HepG2 (cell line): ENCODE data around the gene MAPK14. TPM values are rescaled to one million over a fixed set of nuclear protein-coding genes. Genes with fewer than 3 reads are reported as not detected.

Experiments used
- ATAD3A ChIP-seq: sonication (generic); formaldehyde crosslinking; IDR thresholded peaks from 2 replicates; pipeline ENCODE4 v1.4.0; 2020; ENCODE audit warnings: missing genetic modification reagents
- ELK4 ChIP-seq: sonication (generic); formaldehyde crosslinking; IDR thresholded peaks from 2 replicates; pipeline ENCODE4 v1.9.0; 2021; ENCODE audit warnings: missing genetic modification reagents, borderline replicate concordance
- FOSL1 ChIP-seq: sonication (generic); formaldehyde crosslinking; IDR thresholded peaks from 2 replicates; pipeline ENCODE4 v1.9.0; 2021; ENCODE audit warnings: missing genetic modification reagents, borderline replicate concordance
- HIVEP1 ChIP-seq: sonication (generic); formaldehyde crosslinking; IDR thresholded peaks from 2 replicates; pipeline ENCODE4 v1.4.0; 2020; ENCODE audit warnings: mild to moderate bottlenecking, missing genetic modification reagents
- HNF1B ChIP-seq: sonication (generic); formaldehyde crosslinking; IDR thresholded peaks from 2 replicates; pipeline ENCODE4 v1.5.1; 2020; ENCODE audit warnings: mild to moderate bottlenecking, moderate library complexity, missing genetic modification reagents
- HNRNPK ChIP-seq: fragments of 200-400 bp; formaldehyde crosslinking; IDR thresholded peaks from 2 replicates; pipeline ENCODE4 v1.6.1; 2018; ENCODE audit warnings: low read length, low read depth, moderate library complexity, mild to moderate bottlenecking; ENCODE audit not compliant: poor library complexity, severe bottlenecking
- MBNL3 ChIP-seq: fragments of 250-450 bp; sonication (Bioruptor Pico); conservative IDR thresholded peaks from 2 replicates; pipeline ENCODE4 v1.8.0; 2022; ENCODE audit warnings: mild to moderate bottlenecking, inconsistent platforms
- RCOR2 ChIP-seq: IDR thresholded peaks from 2 replicates; pipeline ENCODE4 v1.6.1; 2016; ENCODE audit warnings: missing biosample characterization, missing genetic modification reagents
- SMAD1 ChIP-seq: sonication (generic); formaldehyde crosslinking; IDR thresholded peaks from 2 replicates; pipeline ENCODE4 v1.4.0; 2020; ENCODE audit warnings: missing genetic modification reagents, low read depth, mild to moderate bottlenecking, borderline replicate concordance
- SPEN ChIP-seq: sonication (generic); formaldehyde crosslinking; IDR thresholded peaks from 2 replicates; pipeline ENCODE4 v1.5.1; 2020; ENCODE audit warnings: low read depth, mild to moderate bottlenecking, missing genetic modification reagents
- THAP9 ChIP-seq: sonication (generic); formaldehyde crosslinking; IDR thresholded peaks from 2 replicates; pipeline ENCODE4; 2020; ENCODE audit warnings: missing genetic modification reagents, mild to moderate bottlenecking, borderline replicate concordance
- ZFP36L2 ChIP-seq: sonication (generic); formaldehyde crosslinking; IDR thresholded peaks from 2 replicates; pipeline ENCODE4 v1.4.0; 2020; ENCODE audit warnings: missing genetic modification reagents
- ZNF280B ChIP-seq: sonication (generic); formaldehyde crosslinking; IDR thresholded peaks from 2 replicates; pipeline ENCODE4 v1.5.0; 2020; ENCODE audit warnings: missing genetic modification reagents, mild to moderate bottlenecking, borderline replicate concordance
- ZNF331 ChIP-seq: sonication (generic); formaldehyde crosslinking; IDR thresholded peaks from 2 replicates; pipeline ENCODE4 v1.4.0; 2020; ENCODE audit warnings: missing genetic modification reagents
- ZNF577 ChIP-seq: sonication (generic); formaldehyde crosslinking; IDR thresholded peaks from 2 replicates; pipeline ENCODE4 v1.4.0; 2020; ENCODE audit warnings: mild to moderate bottlenecking, low read depth, missing genetic modification reagents, borderline replicate concordance
- ZNF644 ChIP-seq: IDR thresholded peaks from 2 replicates; pipeline ENCODE4 v1.6.1; 2016; ENCODE audit warnings: low read depth
- ZNF75D ChIP-seq: sonication (generic); formaldehyde crosslinking; IDR thresholded peaks from 2 replicates; pipeline ENCODE4 v1.8.1; 2023; ENCODE audit warnings: missing genetic modification reagents, mild to moderate bottlenecking, borderline replicate concordance
- ZUFSP ChIP-seq: sonication (generic); formaldehyde crosslinking; IDR thresholded peaks from 2 replicates; pipeline ENCODE4 v1.9.0; 2021; ENCODE audit warnings: missing genetic modification reagents, mild to moderate bottlenecking, borderline replicate concordance
- polyA plus RNA-seq, 8 experiments: library from polyadenylated mRNA; depleted of rRNA in 3 of 8; stranded (reverse) in 7 of 8; unstranded in 1 of 8; fragments of >200 nt; fragmentation: Illumina TruSeq in 4 of 8; extraction: Trizol in 4 of 8; gene quantifications; 2 replicates each; pipeline versions ENCODE4 v1.2.1 to v1.2.3, GENCODE V29; 2011 to 2016; ENCODE audit warnings: low read depth in 4 of 8, missing spikeins in 1 of 8, mixed read lengths in 1 of 8; ENCODE audit not compliant: insufficient read depth in 1 of 8
- total RNA-seq, 5 experiments: library from RNA; depleted of rRNA; stranded (reverse); fragments of >200 nt; fragmentation: Illumina TruSeq; extraction: Trizol; gene quantifications; 2 replicates each; pipeline ENCODE4 v1.2.3, GENCODE V29; 2016; ENCODE audit warnings: low read depth in 1 of 5

The MAPK14 gene
- total and polyA plus RNA-seq, 2 of the 13 experiments (the other 11 are each of a cell fraction or from before 2014, with no cell fraction given): 66.3 to 67.3 TPM

GRCh38 chr6:36132246-36132895 lies 104.8 kb downstream of the MAPK14 start (continued):
- TF ChIP-seq SPEN (CRISPR knock-in tag) (no peak), FOSL1 (CRISPR knock-in tag) (no peak), HNRNPK (no peak), ZFP36L2 (no peak), ZNF331 (CRISPR knock-in tag) (no peak), ATAD3A (CRISPR knock-in tag) (no peak), ZNF577 (CRISPR knock-in tag) (no peak), ELK4 (no peak), RCOR2 (CRISPR knock-in tag) (no peak), HNF1B (CRISPR knock-in tag) (no peak), ZNF280B (0 out of 2 replicates have a peak, but pooled peaks have one; percentile 66), SMAD1 (no peak), ZUFSP (no peak), ZNF644 (CRISPR knock-in tag) (no peak), HIVEP1 (0 out of 2 replicates have a peak, but pooled peaks have one; percentile 2), THAP9 (0 out of 2 replicates have a peak, but pooled peaks have one; percentile 7), MBNL3 (CRISPR knock-in tag) (no peak), ZNF75D (0 out of 2 replicates have a peak, but pooled peaks have one; percentile 13)
